Activated CD8-positive, alpha-beta memory T cell treated with anti-CD3 and anti-CD28 coated beads for 24 hours (primary cell): ENCODE results near the gene LRRC4B.

Experiments
- DNase-seq: peaks from one replicate; pipeline ENCODE4 v3.0.0-alpha.2; 2020

LRRC4B gene

DNA sequence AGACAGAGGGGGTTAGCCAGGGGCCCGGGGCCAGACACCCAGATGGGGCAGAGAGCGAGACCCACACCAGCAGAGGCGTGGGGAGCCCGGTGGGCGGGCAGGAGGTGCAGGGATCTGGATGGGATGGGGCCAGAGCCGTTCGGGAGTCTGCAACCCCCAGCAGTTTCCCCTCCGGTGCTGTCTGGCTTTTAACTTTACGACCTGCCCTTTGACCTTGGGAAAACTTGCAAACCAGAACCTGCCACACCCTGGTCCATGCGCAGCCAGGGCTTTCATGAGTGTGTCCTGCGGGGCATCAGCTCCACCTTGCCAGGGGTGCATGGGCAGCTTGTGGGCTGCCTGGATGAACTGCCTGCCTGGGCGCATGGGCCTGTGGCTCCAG is 67.1 kb downstream of the LRRC4B start:
- no peak for DNase-seq

DNA sequence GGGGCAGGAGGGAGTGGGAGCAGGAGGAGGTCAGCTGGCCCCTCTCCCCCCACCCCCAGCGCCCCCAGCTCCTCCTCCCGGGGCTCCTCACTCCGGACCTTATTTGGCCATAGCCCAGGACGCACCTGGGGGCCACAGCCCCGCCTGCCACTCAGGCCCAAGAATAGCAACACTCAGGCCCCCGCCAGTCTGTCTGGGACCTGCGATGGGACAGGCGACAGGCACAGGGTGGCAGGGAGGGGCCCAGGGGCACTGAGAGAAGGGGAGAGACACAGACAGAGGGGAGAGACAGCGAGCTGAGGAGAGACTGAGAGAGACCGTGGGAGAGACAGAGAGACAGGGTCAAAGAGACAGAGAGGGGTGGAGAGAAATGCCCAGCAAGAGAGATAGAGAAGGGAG is 67.5 kb downstream of the LRRC4B start:
- DNase-seq, result no peak

GRCh38 chr19:50500060-50500752 is 68.0 kb downstream of the LRRC4B start:
- DNase-seq, result no peak

DNA sequence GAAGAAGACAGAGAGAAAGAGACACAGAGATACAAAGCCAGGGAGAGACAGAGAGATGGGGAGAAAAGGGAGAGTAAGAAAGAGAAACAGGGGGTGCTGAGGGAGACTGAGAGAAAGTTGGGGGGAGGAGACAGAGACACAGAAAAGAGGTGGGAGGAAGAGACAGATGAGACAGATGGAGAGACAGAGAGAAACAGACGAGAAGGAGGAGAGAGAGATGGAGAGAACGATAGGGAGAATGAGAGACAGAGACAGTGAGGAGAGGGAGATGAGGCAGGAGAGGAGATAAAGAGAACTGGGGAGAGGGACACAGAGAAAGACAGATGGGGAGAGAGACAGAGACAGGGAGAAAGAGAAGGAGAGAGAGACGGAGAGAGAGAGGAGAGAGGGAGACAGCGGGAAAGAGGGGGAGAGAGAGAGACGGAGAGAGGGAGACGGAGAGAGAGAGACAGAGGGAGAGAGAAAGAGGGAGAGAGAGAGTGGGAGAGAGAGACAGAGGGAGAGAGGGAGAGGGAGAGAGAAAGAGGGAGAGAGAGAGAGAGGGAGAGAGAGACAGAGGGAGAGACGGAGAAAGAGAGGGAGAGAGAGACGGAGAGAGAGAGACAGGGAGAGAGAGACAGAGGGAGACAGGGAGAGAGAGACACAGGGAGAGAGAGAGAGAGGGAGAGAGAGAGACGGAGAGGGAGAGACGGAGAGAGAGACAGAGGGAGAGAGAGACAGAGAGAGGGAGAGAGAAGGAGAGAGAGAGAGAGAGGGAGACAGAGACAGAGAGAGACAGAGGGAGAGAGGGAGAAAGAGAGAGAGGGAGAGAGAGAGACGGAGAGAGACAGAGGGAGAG is 69.8 kb downstream of the LRRC4B start:
- no peak for DNase-seq

GRCh38 chr19:50497022-50497405 is 71.2 kb downstream of the LRRC4B start:
- DNase-seq, result no peak

GRCh38 chr19:50496189-50497021 is 71.8 kb downstream of the LRRC4B start:
- DNase-seq, result no peak

DNA sequence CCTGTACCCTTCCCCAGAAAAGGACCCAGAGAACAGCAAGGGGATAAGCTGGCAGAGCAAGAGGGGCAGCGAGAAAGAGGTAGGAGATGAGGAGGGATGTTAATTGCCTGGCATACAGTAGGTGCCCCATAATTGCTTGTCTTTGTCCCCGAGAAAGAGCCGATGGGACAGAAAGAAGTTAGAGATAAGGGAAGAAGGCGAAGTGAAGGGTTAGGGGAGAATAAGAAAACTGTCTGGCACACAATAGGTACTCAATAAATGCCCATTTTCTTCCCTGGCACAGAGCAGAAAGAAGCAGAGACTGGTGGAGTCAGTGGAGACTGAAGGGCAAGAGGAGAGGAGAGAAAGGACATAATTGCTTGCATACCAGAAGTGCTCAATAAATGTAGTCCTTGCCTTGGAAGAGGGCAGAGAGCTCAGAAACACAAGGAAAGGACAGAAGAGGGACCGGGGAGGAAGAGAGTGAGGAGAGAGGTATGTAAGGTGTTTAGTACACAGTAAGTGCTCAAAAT is 73.2 kb downstream of the LRRC4B start:
- no peak for DNase-seq

- DNase-seq, result no peak
Measured at GRCh38 chr19:50494186-50495019, 73.8 kb downstream of the LRRC4B start.

DNA sequence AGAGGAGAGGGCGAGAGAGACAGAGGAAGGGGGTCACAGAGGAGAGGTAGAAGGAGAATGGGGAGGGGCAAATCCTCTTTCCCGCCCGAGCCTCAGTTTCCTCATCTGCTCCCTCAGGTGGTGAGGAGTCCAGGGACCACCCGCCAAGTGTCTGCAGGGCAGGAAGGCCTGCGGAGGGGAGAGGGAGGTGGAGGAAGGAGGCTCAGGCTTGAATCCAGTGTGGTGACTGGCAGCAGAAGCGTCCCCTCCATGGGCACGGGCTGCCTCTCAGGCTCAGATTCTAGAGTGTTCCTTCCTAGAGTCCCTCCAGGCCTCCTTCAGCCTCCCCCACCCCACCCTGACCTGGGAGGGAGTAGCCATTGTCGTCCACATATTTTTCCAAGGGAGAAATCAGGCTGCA is 75.1 kb downstream of the LRRC4B start:
- no peak for DNase-seq

DNA sequence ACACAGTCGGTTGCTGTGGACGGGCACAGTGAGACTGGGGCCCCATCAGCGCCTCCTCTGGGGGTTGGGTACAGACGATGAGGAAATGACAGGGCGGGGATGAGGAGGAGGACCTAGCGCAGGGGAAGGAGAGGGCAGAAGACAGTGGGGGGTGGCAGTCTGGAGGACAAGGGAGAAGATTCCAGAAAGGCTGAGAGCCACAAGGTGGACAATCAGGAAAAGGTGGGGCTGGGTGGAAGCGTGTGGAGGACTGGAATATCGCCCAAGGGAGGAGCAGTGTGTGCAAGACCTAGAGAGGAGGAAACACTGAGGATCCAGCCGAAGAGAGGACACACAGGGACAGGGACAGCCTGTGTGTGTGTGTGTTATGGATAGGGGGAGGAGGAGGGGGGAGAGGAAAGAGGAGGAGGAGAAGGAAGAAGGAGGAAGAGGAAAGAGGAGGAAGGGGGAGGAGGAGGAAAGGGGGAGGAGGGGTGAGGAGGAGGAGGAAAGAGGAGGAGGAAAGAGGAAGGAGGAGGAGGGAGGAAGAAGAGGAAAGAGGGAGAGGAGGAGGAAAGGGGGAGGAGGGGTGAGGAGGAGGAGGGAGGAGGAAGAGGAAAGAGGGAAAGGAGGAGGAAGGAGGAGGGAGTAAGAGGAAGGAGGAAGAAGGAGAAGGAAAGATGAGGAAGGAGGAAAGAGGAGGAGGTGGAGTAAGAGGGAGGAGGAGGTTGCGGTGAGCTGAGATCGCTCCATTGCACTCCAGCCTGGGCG is 75.8 kb downstream of the LRRC4B start:
- peak; percentile 68 for DNase-seq

GRCh38 chr19:50490991-50491472 is 77.2 kb downstream of the LRRC4B start:
- DNase-seq, result no peak

- DNase-seq, result no peak
Measured at GRCh38 chr19:50490411-50490811, 77.8 kb downstream of the LRRC4B start.

GRCh38 chr19:50489461-50490011 is 78.7 kb downstream of the LRRC4B start:
- DNase-seq, result no peak

DNA sequence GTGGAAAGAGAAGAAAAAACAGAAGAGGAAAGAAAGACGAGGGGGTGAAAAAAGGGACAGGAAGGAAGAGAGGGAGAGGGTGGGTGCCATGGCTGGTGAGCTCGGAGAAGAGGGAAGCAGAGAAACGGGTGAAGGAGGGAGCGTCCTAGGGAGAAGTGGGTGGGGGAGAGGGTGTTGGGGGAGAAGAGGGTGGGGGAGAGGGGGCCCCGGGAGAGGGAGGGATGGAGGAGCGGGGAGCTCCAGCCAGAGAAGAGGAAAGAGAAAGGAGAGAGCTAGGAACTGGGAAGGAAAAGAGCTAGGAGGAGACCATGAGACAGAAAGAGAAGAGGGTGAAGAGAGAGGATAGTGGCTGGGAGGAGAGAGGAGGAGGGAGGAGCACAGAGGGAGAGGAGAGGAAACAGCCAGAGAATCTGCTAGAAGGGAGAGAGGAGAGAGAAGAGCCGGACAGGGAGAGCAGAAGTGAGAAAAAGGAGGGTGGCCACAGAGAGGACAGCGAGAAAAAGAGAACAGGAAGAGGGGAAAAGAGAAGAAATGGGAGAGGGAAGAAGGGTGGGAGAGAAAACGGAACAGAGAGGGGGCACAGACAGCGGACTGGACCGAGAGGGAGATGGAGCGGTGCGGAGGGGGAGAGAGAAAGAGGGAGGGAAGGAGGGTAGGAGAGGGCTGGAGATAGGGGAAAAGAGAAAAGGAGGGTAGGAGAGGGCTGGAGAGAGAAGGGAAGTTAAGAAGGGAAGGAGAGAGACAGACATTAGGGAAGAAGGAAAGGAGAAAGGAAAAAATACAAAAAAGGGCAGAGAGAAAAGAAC is 79.6 kb downstream of the LRRC4B start:
- DNase-seq, result no peak

- DNase-seq, result peak; percentile 80
Measured at GRCh38 chr19:50486823-50487515, 81.3 kb downstream of the LRRC4B start.

- DNase-seq, result no peak
Measured at GRCh38 chr19:50485284-50485955, 82.8 kb downstream of the LRRC4B start.

- no peak for DNase-seq
Measured at GRCh38 chr19:50482916-50483315, 85.3 kb downstream of the LRRC4B start.

- DNase-seq, result no peak
Measured at GRCh38 chr19:50482271-50482855, 85.9 kb downstream of the LRRC4B start.
